Caco-2 (cell line): Measurements from ENCODE around the gene ALDH9A1. TPM values are rescaled to one million over a fixed set of nuclear protein-coding genes. Genes with fewer than 3 reads are reported as not detected.
A peak's percentile ranks its signal among the peaks of the same experiment; 100 is the strongest.

Experiments
- BruUV-seq: library from RNA; stranded (reverse); fragments of 400-500 nt; replicated peaks from 2 replicates; lab custom pipeline; 2021; lab: Mats Ljungman, UMichigan
- CTCF ChIA-PET: fragments of 300-600 bp; sonication (Branson Sonifier 250); formaldehyde crosslinking; loops from one replicate; lab custom pipeline; 2022; ENCODE audit warnings: antibody characterized with exemption; lab: Charles Lee
- POLR2A ChIA-PET: fragments of 300-600 bp; sonication (Branson Sonifier 250); formaldehyde crosslinking; loops from one replicate; lab custom pipeline; 2022; ENCODE audit warnings: antibody characterized with exemption; lab: Charles Lee
- DNase-seq, 2 experiments: peaks; one replicate each; pipeline versions ENCODE4 v3.0.0 to v3.0.0-alpha.2; 2020 to 2022
- H3K27me3 ChIP-seq: replicated peaks from 2 replicates; pipeline ENCODE4 v1.6.0; 2011; ENCODE audit warnings: low read length; ENCODE audit not compliant: control insufficient read depth, insufficient read depth
- H3K36me3 ChIP-seq: 2 replicates; pipeline ENCODE4 v1.5.1; 2011; ENCODE audit warnings: low read length; ENCODE audit not compliant: control insufficient read depth, insufficient read depth
- H3K4me1 ChIP-seq: fragments of 250-450 bp; sonication (Bioruptor Pico); 2 replicates; pipeline ENCODE4 v1.5.1; 2020; ENCODE audit warnings: mild to moderate bottlenecking
- H3K4me3 ChIP-seq: 2 replicates; pipeline ENCODE4 v1.5.1; 2011; ENCODE audit warnings: low read depth, mild to moderate bottlenecking, control low read depth, low read length
- H3K9me3 ChIP-seq: fragments of 250-450 bp; sonication (Bioruptor Pico); 2 replicates; pipeline ENCODE4 v1.5.1; 2020; ENCODE audit warnings: mild to moderate bottlenecking, moderate library complexity
- H3K27ac Mint-ChIP-seq: one replicate; pipeline ENCODE4 v1.8.0; 2022; ENCODE audit warnings: mixed read lengths; ENCODE audit not compliant: unreplicated experiment
- H3K27me3 Mint-ChIP-seq: one replicate; pipeline ENCODE4 v1.8.0; 2022; ENCODE audit warnings: mixed read lengths; ENCODE audit not compliant: insufficient read depth, unreplicated experiment
- H3K36me3 Mint-ChIP-seq: one replicate; pipeline ENCODE4 v1.8.0; 2022; ENCODE audit warnings: mild to moderate bottlenecking, mixed read lengths; ENCODE audit not compliant: insufficient read depth, unreplicated experiment
- H3K4me1 Mint-ChIP-seq: one replicate; pipeline ENCODE4 v1.8.0; 2022; ENCODE audit warnings: low read depth, mixed read lengths; ENCODE audit not compliant: unreplicated experiment
- H3K4me3 Mint-ChIP-seq: one replicate; pipeline ENCODE4 v1.8.0; 2022; ENCODE audit warnings: mild to moderate bottlenecking, moderate library complexity, mixed read lengths; ENCODE audit not compliant: unreplicated experiment
- H3K9me3 Mint-ChIP-seq: one replicate; pipeline ENCODE4 v1.8.0; 2022; ENCODE audit warnings: mixed read lengths; ENCODE audit not compliant: unreplicated experiment
- CTCF ChIP-seq, 2 experiments: fragments of 200-600 bp in 1 of 2; IDR thresholded peaks; 1 replicate in 1 of 2; 2 replicates in 1 of 2; pipeline versions ENCODE4 v1.5.1 to v1.8.0; 2011 to 2022; ENCODE audit warnings: antibody characterized with exemption in 1 of 2, control low read depth in 1 of 2, inconsistent platforms in 1 of 2, low read depth in 1 of 2, low read length in 1 of 2, mild to moderate bottlenecking in 1 of 2, moderate library complexity in 1 of 2; ENCODE audit not compliant: insufficient read depth in 1 of 2, severe bottlenecking in 1 of 2, unreplicated experiment in 1 of 2
- intact Hi-C: fragments of 100-400 bp; cut with micrococcal nuclease; formaldehyde crosslinking; loops from one replicate; pipeline ENCODE4 v1.10.0; 2022; ENCODE audit not compliant: unreplicated experiment
- total RNA-seq: library from RNA; stranded (reverse); gene quantifications from 2 replicates; pipeline ENCODE4 v1.2.3, GENCODE V29; 2022

The ALDH9A1 gene
- total RNA-seq, 1 experiment from 2014 or later = 33.9 TPM

GRCh38 chr1:165632152-165632469, 66.3 kb downstream of the ALDH9A1 start:
- H3K4me1 ChIP-seq = peaks cover 24% of the 10 kb centered on the region
- Mint-ChIP-seq H3K9me3 (no peaks in the 10 kb centered on the region), H3K4me3 (no peak overlapping the region)

DNA sequence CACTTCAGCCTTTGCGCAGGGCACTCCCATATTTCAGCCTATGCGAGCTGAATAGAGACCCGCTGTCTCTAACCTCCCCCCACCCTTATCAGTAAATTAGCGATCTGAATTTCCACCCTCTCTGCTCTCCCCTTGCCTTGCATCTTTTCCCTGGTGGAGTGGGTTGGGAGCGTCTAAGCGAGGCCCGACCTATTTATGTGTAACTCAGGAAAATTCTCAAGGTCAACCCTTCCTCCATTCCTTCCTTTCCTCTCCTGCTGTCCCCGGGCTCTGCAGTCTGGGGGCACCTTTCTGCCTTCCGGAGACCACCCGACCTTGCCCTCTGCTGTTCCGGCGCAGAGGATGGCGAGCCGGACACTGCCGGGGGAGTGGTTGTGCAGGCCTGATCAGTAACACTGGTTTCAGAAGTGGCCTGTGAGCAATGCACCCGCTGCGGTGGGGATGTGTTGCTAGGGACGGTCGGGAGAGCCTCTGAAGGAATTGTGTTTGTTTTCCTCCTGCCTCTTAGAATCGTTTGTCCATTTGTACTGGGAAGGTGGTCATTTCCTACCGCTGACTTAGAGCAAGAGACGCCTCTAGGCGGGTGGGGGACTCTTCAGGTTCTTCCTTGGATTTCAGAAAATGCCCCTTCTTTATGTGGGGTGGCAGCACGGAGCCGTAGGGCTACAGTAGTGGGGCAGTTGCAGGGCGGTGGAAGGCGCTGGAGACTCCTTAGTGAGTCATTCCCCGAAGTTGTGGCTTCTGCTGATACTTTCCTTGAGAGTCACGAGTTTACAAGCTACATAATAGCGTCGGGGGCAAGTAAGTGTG, 66.8 kb downstream of the ALDH9A1 start:
- POLR2A ChIA-PET = interaction anchor here (1.0 kb wide), 1 partner anchor 15 kb away, joined by 4 read pairs; no protein-coding TSS in a partner anchor
- H3K27ac Mint-ChIP-seq = no peak overlapping the region
- H3K4me1 ChIP-seq = peaks cover 19% of the 10 kb centered on the region
- H3K36me3 Mint-ChIP-seq = peaks cover 11% of the 10 kb centered on the region
- peaks cover 26% of the 10 kb centered on the region for H3K4me1 Mint-ChIP-seq
- TF ChIP-seq CTCF (IDR thresholded peaks at IDR 0.05; ENCODE audit: insufficient read depth in 1 of 2, low read depth in 1 of 2, low read length in 1 of 2, severe bottlenecking in 1 of 2, unreplicated experiment in 1 of 2) = no peak
- intact Hi-C loops = loop anchor here (1.0 to 5.0 kb wide), 4 partner anchors 30 to 197 kb away; partner anchors contain the start of genes ALDH9A1 and TMCO1
- DNase-seq = peak; percentile 48 to 51
- H3K27me3 ChIP-seq = no peaks in the 10 kb centered on the region
- CTCF ChIA-PET = interaction anchor here (0.6 to 1.2 kb wide), 5 partner anchors 29 to 172 kb away, joined by 3 to 6 read pairs (median 4); no protein-coding TSS in a partner anchor
- H3K9me3 Mint-ChIP-seq = no peaks in the 10 kb centered on the region
- no TSS peak for BruUV-seq
- H3K4me3 Mint-ChIP-seq = no peak overlapping the region
- no peaks in the 10 kb centered on the region for H3K27me3 Mint-ChIP-seq
- H3K9me3 ChIP-seq = no peaks in the 10 kb centered on the region
- H3K36me3 ChIP-seq = no peaks in the 10 kb centered on the region
- H3K4me3 ChIP-seq = peak overlapping the region; percentile 72

More at GRCh38 chr1:165632152-165632469, 66.3 kb downstream of the ALDH9A1 start:
- Mint-ChIP-seq H3K27me3 (no peaks in the 10 kb centered on the region), H3K36me3 (peaks cover 11% of the 10 kb centered on the region), H3K4me1 (peaks cover 31% of the 10 kb centered on the region), H3K27ac (no peak overlapping the region)
- intact Hi-C loops = loop anchor here (1.0 to 5.0 kb wide), 2 partner anchors 31 to 135 kb away; partner anchors contain the start of gene TMCO1
- Histone ChIP-seq H3K36me3 (no peaks in the 10 kb centered on the region), H3K4me3 (peak overlapping the region; percentile 72), H3K9me3 (no peaks in the 10 kb centered on the region), H3K27me3 (no peaks in the 10 kb centered on the region)
- TF ChIP-seq CTCF (IDR thresholded peaks at IDR 0.05; ENCODE audit: insufficient read depth in 1 of 2, low read depth in 1 of 2, low read length in 1 of 2, severe bottlenecking in 1 of 2, unreplicated experiment in 1 of 2) = no peak
- BruUV-seq = TSS peak; percentile 39
- ChIA-PET CTCF (interaction anchor here (0.6 to 1.0 kb wide), 2 partner anchors 30 to 70 kb away, joined by 4 to 6 read pairs; no protein-coding TSS in a partner anchor), POLR2A (interaction anchor here (0.6 kb wide), 1 partner anchor 28 kb away, joined by 4 read pairs; no protein-coding TSS in a partner anchor)
- DNase-seq = peak; percentile 50 to 66

DNA sequence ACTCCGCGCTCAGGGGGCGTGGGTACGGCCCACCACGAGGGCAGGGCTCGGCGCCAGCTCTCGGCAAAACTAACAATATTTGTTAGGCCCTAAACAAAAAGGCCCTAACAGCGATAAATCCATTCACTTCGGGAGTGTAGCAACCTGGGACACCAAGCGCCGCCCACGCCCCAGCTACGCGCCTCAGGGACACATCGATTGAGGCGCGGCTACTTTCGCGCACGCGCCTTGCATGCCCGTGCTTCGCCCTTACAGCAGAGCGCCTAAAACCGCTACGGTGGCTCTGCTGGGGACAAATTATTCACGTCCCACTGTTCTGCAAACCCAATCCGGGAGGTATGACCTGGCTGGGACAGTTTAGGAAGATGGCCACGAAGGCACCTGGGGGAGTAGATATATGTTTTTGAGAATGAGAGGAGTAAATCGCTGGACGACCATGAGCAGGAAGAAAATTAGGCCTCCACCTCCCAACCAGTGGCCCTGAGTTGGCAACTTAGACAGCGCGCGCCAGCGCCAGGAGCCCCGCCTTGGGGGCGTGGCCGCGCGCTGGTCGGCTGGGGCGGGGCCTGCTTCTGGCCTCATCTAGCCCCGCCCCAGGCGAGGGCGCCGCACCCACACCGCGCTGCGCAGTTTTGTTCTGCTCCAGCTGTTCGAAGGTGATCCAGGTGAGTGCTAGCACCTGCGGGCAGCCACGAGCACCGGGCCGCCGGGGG, 67.6 kb downstream of the ALDH9A1 start, which contains the start of gene MGST3:
Gene MGST3 (plus strand): TSS at position 606 of the 713 bp plus-strand sequence. CDS start 18,614 bp downstream, outside the sequence.
- Histone ChIP-seq H3K4me1 (peaks cover 17% of the 10 kb centered on the region), H3K4me3 (peak within 1 kb of the TSS; percentile 72), H3K27me3 (no peaks in the 10 kb centered on the region), H3K36me3 (no peaks in the 10 kb centered on the region), H3K9me3 (no peaks in the 10 kb centered on the region)
- no peak for TF ChIP-seq CTCF (IDR thresholded peaks at IDR 0.05; ENCODE audit: insufficient read depth in 1 of 2, low read depth in 1 of 2, low read length in 1 of 2, severe bottlenecking in 1 of 2, unreplicated experiment in 1 of 2)
- Mint-ChIP-seq H3K4me3 (no peak within 1 kb of the TSS), H3K27ac (no peak within 1 kb of the TSS), H3K27me3 (no peaks in the 10 kb centered on the region), H3K9me3 (no peaks in the 10 kb centered on the region), H3K4me1 (peaks cover 26% of the 10 kb centered on the region), H3K36me3 (peaks cover 11% of the 10 kb centered on the region)
- intact Hi-C loops = loop anchor here (1.0 to 5.0 kb wide), 3 partner anchors 68 to 198 kb away; partner anchors contain the start of genes ALDH9A1 and TMCO1
- peak; percentile 96 to 97 for DNase-seq
- POLR2A ChIA-PET = interaction anchor here (0.7 to 1.0 kb wide), 2 partner anchors 16 to 33 kb away, joined by 3 to 4 read pairs; no protein-coding TSS in a partner anchor
- CTCF ChIA-PET = interaction anchor here (0.6 to 1.2 kb wide), 3 partner anchors 33 to 171 kb away, joined by 3 to 4 read pairs (median 3); no protein-coding TSS in a partner anchor
- no TSS peak for BruUV-seq
